Body of pancreas (tissue), 4 donors: Measurements from ENCODE around the gene GAST. TPM values are rescaled to one million over a fixed set of nuclear protein-coding genes. Genes with fewer than 3 reads are reported as not detected.

Experiments
- ATAC-seq: fragments of 150-250 bp; one replicate; pipeline ENCODE4 v1.9.1; 2016
- DNase-seq, 4 donors: peaks; one replicate each; pipeline ENCODE4 v3.0.0-alpha.2; 2019
- H3K27ac ChIP-seq, 4 donors: fragments of 200-600 bp; sonication (generic); 1 replicate in 3 of 4; 2 replicates in 1 of 4; pipeline versions ENCODE4 v1.5.1 to v1.6.1; 2016 to 2019; ENCODE audit warnings: mild to moderate bottlenecking in 1 of 4, mixed read lengths in 1 of 4, moderate library complexity in 1 of 4
- H3K27me3 ChIP-seq, 2 donors: fragments of 200-600 bp; sonication (generic); one replicate each; pipeline ENCODE4 v1.6.0; 2016; ENCODE audit warnings: mild to moderate bottlenecking in 1 of 2
- H3K36me3 ChIP-seq, 2 donors: fragments of 200-600 bp; sonication (generic); replicated peaks in 1 of 2; 2 replicates each; pipeline ENCODE4 v1.5.1; 2016; ENCODE audit warnings: low read depth in 2 of 2; ENCODE audit not compliant: insufficient read depth in 1 of 2
- H3K4me1 ChIP-seq: fragments of 200-600 bp; sonication (generic); one replicate; pipeline ENCODE4 v1.6.0; 2016
- H3K4me3 ChIP-seq, 2 donors: fragments of 200-600 bp; sonication (generic); 1 replicate in 1 of 2; 2 replicates in 1 of 2; pipeline ENCODE4 v1.5.1; 2016 to 2019
- H3K9me3 ChIP-seq, 3 donors: fragments of 200-600 bp; sonication (generic); 1 replicate in 2 of 3; 2 replicates in 1 of 3; pipeline ENCODE4 v1.5.1; 2016
- CTCF ChIP-seq, 7 experiments: fragments of 450-650 bp in 4 of 7; fragments of 200-600 bp in 3 of 7; sonication (generic) in 3 of 7; IDR thresholded peaks; one replicate each; pipeline ENCODE4 v1.5.1; 2016 to 2019; ENCODE audit warnings: antibody characterized with exemption in 7 of 7
- POLR2A ChIP-seq, 3 donors: fragments of 450-650 bp; IDR thresholded peaks; one replicate each; pipeline ENCODE4 v1.6.1; 2016; ENCODE audit warnings: antibody characterized with exemption in 3 of 3, mild to moderate bottlenecking in 2 of 3
- WGBS, 2 donors: methylation state at CpG; one replicate each; pipeline ENCODE4 v1.1.5; 2017; 5-methylcytosine and 5-hydroxymethylcytosine counted together
- intact Hi-C: fragments of 100-400 bp; cut with DNase I; formaldehyde crosslinking; loops from one replicate; pipeline ENCODE4 v1.15.1; 2023
- total RNA-seq, 2 donors: library from RNA; depleted of rRNA; stranded (reverse); fragments of >200 nt; gene quantifications; one replicate each; pipeline ENCODE4 v1.1.0, GENCODE V29; 2016

The GAST gene
- total RNA-seq, 2 donors from 2014 or later: not detected

GRCh38 chr17:41758601-41759000 lies 46.5 kb downstream of the GAST start:
- TF ChIP-seq CTCF (IDR thresholded peaks at IDR 0.05) (no peak), POLR2A (IDR thresholded peaks at IDR 0.05) (no peak)
- DNase-seq (no peak), ATAC-seq (no peak)
- Histone ChIP-seq H3K27ac (no peak overlapping the region), H3K4me3 (no peak overlapping the region), H3K4me1 (no peaks in the 10 kb centered on the region), H3K27me3 (no peaks in the 10 kb centered on the region), H3K9me3 (no peaks in the 10 kb centered on the region), H3K36me3 (peaks cover 18 to 43% of the 10 kb centered on the region in 2 donors)
- intact Hi-C loops: no loop called here
- 88 to 89% methylated on average over 1 to 7 of the region's 9 CpGs for WGBS, 2 donors

DNA sequence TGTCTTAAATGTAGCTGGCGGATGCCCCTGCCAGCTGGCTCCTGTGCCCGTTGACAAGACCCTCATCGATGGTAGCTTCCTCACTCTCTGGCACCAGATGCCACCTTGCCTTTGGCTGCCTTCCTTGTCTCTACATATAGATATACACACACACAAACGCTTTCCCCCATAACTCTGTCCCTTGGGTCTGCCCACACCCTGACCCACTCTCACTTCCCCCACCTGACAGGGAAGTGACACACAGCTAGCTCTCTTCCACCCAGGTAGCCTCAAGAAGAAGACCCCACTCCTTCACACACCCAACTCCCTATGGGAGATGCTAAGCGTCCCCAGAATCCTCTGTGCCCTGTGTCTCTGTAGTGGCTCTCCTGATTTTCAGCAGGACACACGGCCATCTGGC lies 48.7 kb downstream of the GAST start:
- DNase-seq (no peak), ATAC-seq (no peak)
- no peaks in the 10 kb centered on the region for H3K4me1 ChIP-seq
- 88 to 93% methylated on average over 6 of the region's 6 CpGs for WGBS, 2 donors
- H3K27me3 ChIP-seq: no peaks in the 10 kb centered on the region
- peaks cover 26 to 51% of the 10 kb centered on the region in 2 donors for H3K36me3 ChIP-seq
- H3K9me3 ChIP-seq: no peaks in the 10 kb centered on the region
- intact Hi-C loops: no loop called here
- TF ChIP-seq CTCF (IDR thresholded peaks at IDR 0.05) (no peak), POLR2A (IDR thresholded peaks at IDR 0.05) (no peak)
- H3K4me3 ChIP-seq: no peak overlapping the region
- H3K27ac ChIP-seq: no peak overlapping the region

- TF ChIP-seq CTCF (IDR thresholded peaks at IDR 0.05): no peak
- no peak for TF ChIP-seq POLR2A (IDR thresholded peaks at IDR 0.05)
- intact Hi-C loops: no loop called here
- 79 to 90% methylated on average over 6 of the region's 6 CpGs for WGBS, 2 donors
- Histone ChIP-seq H3K4me3 (no peak overlapping the region), H3K27me3 (no peaks in the 10 kb centered on the region), H3K27ac (no peak overlapping the region), H3K36me3 (peaks cover 40 to 54% of the 10 kb centered on the region in 2 donors), H3K9me3 (no peaks in the 10 kb centered on the region), H3K4me1 (no peaks in the 10 kb centered on the region)
- ATAC-seq (no peak), DNase-seq (no peak)
These were observed 50.3 kb downstream of the GAST start for GRCh38 chr17:41762391-41762790.

GRCh38 chr17:41762841-41763240 lies 50.7 kb downstream of the GAST start:
- WGBS, 2 donors: 88 to 92% methylated on average over 15 of the region's 16 CpGs
- Histone ChIP-seq H3K9me3 (no peaks in the 10 kb centered on the region), H3K4me1 (no peaks in the 10 kb centered on the region), H3K27ac (no peak overlapping the region), H3K36me3 (peaks cover 45 to 56% of the 10 kb centered on the region in 2 donors), H3K4me3 (no peak overlapping the region), H3K27me3 (no peaks in the 10 kb centered on the region)
- TF ChIP-seq POLR2A (IDR thresholded peaks at IDR 0.05) (no peak), CTCF (IDR thresholded peaks at IDR 0.05) (no peak)
- no peak for ATAC-seq
- DNase-seq: no peak
- intact Hi-C loops: no loop called here

DNA sequence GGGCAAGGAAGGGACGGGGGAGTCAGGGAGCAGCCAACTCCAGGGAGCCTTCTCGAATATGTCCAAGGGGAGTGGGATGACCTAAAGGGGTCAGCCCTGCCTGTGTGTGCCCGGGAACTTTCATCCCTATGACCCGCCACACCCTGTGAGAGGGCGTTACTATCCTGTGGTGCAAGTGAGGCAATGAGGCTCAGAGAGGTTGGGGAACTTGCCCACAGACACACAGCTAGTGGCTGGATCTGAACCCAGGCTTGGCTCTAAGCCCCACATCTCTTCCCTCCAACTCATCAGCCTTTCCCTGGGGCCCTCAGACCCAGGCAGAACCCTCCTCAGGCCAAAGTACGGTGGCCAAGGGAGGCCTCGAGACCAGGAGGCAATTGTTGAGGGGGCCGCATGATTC lies 51.2 kb downstream of the GAST start:
- no peaks in the 10 kb centered on the region for H3K4me1 ChIP-seq
- 94 to 95% methylated on average over 2 to 8 of the region's 8 CpGs for WGBS, 2 donors
- intact Hi-C loops: no loop called here
- H3K9me3 ChIP-seq: no peaks in the 10 kb centered on the region
- ATAC-seq (no peak), DNase-seq (no peak)
- no peak overlapping the region for H3K27ac ChIP-seq
- TF ChIP-seq CTCF (IDR thresholded peaks at IDR 0.05): no peak
- no peak for TF ChIP-seq POLR2A (IDR thresholded peaks at IDR 0.05)
- no peaks in the 10 kb centered on the region for H3K27me3 ChIP-seq
- peaks cover 47 to 56% of the 10 kb centered on the region in 2 donors for H3K36me3 ChIP-seq
- no peak overlapping the region for H3K4me3 ChIP-seq
